Right forelimb (tissue), 1 donor: ENCODE measurements around the gene LIFR.
"Not testable (repeated sequence)": the region's sequence is repeated elsewhere in the genome, so short reads cannot be mapped to it uniquely, and the experiment has no call there.

ENCODE experiments used
- DNase-seq: peaks from one replicate; pipeline ENCODE4 v3.0.0-alpha.2; 2018

Gene LIFR

DNA sequence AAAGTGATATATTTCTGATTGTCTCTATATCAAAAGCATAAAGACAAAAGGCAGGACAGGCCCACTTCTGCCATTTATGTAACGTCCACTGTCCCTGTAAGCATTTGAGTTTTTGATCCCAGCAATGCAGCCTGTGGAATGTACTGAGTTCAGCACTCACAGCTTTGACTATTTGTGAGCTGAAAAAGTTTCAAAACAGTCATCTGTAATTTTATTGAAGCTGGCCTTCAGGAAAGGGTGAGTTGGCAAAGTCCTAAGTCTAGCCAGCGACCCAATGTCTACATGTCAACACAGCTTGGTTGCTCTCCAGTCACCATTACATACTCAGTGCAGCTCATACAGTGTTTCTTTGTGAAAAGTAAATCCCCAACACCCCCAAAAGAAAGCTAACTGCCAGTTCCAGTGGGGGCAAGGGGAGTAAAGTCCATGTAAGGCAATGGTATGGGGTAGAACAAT, 9.7 kb downstream of the LIFR start:
- DNase-seq: no peak

DNA sequence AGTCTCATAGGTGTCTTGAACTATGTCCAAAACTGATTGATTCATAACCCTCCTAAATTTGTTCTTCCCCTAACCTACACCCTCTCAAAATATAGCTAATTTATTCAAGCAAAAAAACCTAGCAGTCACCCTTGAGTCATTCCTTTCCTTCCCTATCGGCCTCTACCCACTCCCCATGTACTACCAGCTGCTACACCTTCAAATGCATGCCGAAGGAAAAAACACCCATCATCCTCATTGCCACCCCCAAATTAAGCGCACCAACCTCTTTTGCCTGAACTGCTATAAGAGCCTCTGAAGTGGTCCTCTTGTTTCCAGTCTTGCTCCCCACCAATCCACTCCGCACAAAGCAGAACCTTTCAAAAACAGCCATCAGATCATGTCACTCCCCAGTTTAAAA, 12.6 kb downstream of the LIFR start:
- no peak for DNase-seq

DNA sequence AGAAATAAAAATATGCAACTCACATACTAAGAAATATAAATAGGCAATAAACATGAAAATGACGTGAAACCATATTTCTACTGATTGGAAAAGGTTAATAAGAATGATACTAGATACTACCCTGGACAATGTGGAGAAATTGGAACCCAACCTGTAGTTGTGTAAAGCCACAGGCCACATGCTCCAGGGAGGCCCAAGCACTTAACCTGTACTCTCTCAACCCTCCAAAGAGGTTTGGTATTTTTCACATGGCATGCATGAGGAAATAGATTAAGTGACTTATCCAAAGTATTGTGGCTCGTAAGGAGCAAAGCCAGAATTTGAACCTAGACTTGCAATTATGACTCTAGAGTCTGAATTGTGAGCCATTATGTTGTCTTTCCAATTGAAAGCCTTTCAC, 13.4 kb downstream of the LIFR start:
- DNase-seq: no peak

DNA sequence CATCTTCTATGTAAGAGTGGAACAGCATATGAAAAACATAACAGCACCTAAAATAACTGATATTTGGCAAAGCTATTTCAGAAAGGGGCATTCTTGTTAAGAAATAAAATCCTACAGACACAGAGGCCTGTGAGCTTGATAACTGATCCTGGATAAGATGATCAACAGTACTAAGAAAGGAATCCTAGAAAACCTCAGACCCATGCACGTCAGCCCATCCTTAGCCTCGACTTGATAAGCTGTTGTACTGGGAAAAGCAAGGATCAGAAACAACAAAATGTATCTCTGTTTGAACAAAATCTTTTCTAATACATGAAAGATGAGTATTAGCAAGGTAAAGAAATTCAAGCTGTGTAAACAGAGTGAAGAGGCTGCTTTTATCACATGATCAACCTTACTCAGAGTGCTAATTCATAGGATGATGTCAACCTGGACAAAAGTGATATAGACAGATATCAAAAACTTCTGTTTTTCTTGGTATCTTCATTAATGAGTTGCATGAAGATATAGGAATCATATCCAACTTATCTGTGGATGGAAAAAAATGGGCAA, 15.2 kb downstream of the LIFR start:
- DNase-seq: no peak

DNA sequence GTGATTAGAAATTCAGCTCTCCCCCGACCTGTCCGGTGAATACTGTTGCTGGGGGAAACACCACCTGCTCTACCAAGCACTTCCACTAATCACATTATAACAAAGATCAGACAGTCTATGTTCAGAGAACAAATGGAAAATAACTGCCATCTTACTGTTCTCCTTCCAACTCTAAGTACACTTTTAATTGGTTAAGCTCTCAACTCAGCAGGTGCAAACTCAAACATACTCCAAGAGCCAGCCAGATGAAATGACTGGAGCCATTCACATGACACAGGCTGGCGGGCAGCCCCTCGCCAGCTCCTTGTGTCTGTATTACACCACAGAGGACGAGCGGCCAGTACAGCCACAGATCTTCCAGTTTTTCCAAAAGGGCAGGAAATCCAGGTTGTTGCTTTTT, 16.1 kb downstream of the LIFR start:
- no peak for DNase-seq

DNA sequence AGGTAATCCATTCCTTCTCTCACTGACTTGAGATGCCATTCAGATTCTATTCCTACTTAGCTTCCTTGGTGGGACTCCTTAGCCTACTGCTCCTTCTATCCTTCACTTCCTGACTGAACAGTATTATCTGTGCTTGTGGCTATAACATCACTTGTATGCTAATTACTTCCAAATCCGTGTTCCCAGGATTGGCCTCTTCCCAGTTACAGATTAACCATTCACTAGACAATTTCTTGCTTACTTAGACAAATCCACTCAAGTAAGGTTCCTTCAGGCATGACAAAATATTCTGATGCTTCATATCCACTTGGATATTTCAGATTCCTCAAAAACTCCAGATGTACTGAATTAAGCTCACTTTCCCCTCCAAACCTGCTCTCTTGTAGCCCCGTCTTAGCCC, 18.3 kb downstream of the LIFR start:
- DNase-seq: no peak

DNA sequence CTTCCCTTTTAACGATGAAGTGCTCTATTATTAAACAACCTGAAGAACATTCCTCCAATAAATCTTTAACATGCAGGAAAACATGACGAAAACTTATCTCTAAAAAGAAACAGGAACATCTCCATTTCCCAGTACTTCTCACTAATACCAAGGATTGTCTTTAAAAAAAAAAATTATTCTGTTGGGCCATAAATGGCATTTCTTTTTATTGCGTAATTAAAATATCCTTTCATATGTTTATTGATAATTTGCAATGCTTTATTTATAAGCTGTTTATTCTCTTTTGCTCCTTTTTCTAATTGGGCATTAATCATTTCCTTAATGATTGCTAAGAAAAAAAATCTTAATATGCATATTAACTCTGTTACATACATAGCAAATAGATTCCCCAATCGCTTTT, 18.9 kb downstream of the LIFR start:
- DNase-seq: no peak

DNA sequence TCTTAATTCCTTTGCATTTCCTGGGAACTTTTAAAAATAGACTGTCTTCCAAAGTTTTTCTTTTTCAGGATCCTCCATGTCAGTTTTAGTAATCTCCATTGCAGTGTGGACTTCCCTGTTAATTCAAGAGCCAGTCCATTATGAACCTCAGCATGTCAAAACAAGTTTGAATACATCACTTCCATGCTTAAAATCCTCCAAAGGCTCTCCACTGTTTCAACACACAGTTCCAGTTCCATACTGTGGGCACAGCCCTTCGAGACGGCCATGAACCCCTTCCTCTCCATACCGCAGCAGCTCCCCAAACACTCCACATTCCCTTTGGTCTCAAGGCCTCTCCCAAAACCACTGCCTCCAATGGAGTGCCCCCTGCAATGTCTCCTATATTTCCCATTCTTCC, 19.5 kb downstream of the LIFR start:
- DNase-seq: no peak

DNA sequence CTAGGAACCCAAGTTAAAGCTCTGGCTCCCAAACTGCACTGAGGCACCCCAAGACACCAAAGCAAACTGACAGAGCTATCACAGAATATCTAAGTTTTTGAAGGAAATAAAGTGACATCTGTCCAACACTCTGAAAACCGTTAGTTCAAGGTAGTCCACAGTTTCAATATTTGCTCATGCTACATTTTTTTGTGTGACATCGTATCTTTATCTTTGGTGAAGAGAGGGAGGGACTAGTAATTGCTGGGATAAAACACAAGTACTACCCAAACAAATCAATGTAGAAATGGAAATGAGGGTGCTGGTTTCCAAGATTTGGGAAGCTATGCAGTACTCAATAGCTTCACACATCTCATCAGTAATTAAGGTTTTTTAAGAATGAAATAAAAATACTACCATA, 20.6 kb downstream of the LIFR start:
- DNase-seq: no peak

DNA sequence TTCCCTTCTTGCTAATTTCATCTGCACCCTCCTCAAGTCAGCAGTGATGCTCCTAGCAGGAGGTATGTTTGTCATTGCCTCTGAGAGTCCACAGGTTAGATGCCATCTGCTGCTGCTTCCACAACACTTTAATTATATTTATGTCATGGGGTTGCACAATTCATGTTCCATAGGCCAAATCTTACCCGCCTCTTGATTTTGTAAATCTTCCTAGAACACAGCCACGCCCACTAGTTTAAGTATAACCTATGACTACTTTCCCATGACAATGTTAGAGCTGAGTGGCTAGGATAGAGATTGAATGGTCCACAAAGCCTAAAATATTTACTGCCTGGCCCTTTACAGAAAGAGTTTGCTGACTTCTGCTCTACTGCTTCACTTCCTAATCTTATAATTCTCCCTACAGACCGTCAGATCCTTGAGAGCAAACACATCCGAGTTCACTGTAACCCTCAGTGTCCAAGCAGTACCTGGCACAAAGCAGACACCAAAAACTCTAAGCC, 21.1 kb downstream of the LIFR start:
- DNase-seq: no peak

DNA sequence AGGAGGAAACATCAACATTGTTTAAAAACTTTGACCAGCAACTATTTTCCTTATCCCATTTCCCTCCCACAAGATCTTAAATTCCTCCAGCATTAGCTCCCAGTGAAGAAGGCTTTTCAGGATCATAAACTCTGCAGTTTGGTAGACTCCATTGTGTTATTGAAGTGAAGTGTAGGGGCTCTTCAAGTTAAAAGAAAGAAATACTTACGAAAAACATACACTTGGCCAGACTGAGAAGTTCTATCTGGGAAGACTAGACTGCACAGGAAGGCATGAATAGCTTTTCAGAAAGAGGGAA, 22.3 kb downstream of the LIFR start:
- DNase-seq: no peak

DNA sequence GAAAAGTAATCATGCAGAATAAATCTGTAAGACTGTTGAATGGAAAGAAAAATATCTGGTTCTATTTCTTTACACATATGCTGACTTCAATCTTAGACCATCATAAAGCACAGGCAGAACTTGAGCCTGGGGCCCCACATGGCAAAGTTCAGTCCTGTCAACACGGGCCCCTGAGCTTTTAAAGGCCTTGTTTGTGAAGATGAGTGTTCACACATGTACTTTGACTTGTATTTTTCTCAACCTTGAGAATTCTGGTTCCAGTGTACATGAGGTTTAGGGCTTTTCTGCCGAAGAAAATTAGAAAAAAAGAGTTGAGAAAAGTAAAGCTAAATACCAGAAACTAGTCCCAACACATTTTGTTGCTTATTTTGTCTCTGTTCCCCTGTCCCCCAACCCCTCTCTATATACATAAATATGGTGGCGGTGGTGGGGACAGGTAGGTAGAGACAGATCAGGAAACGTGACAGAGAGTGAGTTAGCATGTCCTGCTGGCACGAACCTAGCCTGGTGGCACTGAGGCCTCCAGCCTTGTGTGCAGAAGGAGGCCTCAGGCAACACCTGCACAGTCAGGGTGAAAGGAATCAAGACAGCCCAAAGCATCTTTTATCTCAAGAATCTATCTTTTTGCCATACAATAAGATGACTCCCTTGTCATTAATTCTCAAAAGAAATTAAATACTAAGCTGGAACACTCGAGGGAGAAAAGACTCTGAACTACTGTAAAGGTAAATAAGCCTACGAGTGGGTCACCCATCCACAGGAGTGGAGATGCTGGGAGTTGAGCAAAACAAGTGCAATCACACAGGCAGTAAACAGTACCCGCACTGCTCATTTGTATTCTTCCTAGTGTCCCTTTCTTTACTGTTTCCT, 22.9 kb downstream of the LIFR start:
- DNase-seq: no peak

DNA sequence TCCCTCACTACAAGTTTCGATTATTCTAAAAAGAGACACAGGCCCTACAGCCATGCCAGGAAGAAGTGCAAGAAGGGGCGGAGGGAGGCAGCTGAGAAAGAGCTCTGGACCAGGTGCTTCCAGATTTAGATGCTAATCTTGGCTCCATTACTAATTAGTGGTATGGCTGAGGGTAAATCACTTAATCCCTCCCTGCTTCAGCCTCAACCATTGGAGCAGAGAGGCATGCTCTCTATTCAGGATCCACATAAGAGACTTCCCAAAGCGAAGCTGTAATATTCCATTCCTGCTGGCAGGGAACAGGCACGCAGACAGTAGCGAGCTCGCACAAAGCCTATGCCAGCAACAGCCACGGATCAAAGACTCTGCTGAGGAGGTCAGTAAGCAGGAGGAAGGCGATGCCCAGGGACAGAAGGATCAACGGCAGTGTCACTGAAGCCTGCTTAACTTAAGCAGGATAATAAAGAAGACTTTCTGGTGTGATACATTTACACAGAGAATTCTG, 24.2 kb downstream of the LIFR start:
- no peak for DNase-seq

DNA sequence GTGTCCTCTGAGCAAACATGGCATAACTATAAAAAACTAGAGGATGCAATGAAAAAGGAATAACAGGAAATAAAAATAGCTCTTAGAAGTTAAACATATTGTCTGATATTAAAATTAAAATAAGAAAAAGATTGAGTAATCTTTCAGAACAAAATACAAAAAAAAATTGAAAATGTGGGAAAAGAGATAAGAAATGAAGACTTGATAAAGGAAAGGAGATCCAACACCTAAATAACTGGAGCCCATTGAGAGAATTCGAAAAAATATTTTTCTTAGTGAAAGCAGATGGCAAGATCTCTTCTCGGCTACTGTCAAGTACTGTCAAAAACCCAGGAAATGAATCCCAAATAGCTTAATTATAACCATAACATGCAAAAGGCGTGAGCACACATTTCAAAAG, 24.9 kb downstream of the LIFR start:
- no peak for DNase-seq

DNA sequence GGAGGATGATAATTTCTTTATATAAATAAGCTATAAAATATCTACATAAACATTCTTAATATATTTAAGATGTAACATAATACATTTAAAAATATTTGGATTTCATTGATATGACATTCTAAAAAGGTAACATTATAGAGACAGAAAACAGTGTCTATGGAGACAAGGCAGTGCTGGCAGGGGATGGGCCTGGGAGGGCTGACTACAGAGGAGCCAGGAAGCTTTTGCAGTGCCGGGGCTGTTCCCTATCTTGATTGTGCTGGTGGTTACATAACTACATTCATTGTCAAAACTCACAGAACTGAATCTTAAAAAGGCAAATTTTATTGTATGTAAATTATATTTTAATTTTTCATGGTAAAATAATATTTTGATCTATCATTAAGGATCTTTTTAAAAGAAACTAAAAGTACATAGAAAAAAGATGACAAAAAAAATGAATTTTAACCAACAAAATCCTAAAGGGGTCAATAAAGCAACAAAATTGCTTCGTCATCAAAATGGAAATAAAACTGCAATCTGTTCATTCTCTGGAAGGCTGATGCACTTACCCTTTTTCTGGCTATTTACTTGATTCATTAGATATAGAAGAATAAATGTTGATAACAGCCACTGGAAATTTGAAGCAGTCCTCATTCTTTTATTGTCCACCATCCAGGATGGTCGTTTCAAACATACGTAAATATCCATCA, 26.3 kb downstream of the LIFR start:
- no peak for DNase-seq

DNA sequence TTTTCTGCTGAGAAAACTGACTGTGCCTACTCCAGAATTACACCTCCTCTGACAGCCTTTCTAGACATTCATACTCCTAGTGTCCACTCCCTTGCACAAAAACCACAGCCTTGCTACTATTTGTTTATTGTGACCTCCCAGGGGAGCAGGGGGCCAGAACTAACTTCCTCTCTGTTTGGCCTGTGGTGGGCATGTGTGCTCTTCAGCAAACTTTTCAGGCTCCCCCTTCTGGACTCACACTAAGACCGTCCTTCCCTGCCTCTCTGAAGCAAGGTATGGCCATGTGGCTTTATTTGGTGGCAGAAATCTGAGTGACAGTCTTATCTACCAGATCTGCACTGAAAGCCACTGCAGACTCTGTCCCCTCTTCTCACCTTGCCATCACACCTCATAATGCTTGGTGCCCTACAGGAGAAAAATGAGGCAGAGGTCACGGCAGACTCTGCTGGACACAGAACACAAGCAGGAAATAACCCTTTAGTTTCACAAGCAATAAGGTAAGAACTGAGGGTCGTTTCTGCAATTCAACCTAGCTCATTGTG, 28.2 kb downstream of the LIFR start:
- DNase-seq: no peak

DNA sequence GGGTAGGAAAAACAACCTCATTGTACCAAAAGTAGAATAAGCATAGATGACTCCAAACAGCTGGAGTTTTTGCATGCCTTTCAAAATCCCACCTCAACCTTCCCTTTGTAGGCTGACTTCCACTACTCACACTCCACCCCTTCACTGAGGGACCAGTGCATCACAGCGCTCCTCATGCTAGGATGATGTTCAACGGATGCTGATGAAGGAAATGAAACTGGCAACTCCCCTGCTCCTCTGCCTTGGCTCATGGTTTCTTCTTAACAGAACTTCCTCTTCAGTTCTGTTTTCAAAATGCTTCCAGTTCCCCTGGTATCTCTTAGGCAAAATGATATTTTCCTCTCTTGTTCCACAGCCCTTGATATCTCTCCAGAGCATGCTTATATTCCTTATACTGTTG, 29.0 kb downstream of the LIFR start:
- no peak for DNase-seq

DNA sequence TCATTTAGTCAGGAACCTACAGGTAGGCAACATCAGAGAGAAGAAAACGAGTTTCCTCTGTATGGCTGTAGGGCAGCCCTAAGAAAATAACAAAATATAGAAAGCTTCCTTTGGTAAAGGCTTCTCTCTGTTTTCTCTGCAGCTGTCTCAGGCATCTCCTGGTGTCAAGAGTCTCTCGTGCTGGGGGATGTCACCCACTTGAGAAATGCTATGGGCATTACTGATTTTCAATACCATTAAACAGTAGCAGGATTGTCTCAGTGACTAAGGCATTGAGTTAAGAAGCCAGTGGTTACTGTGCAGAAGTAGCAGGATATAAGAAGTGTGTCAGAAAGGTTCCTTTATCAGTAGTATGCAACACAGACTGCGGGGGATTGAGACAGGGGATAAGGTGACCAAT, 32.4 kb downstream of the LIFR start:
- DNase-seq: no peak

DNA sequence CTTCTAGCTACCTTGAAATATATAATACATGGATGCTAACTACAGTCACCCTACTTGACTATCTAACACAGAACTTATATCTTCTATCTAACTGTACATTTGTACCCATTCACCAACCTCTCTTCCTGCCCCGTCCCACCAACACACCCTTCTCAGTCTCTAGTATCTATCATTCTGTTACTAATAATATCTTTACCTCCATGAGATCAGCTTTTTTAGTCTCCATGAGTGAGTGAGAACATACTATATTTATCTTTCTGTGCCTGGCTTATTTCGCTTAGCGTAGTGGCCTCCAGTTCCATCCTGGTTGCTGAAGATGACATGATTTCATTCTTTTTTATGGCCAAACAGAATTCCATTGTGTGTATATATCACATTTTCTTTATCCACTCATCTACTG, 37.0 kb downstream of the LIFR start:
- DNase-seq: no peak

DNA sequence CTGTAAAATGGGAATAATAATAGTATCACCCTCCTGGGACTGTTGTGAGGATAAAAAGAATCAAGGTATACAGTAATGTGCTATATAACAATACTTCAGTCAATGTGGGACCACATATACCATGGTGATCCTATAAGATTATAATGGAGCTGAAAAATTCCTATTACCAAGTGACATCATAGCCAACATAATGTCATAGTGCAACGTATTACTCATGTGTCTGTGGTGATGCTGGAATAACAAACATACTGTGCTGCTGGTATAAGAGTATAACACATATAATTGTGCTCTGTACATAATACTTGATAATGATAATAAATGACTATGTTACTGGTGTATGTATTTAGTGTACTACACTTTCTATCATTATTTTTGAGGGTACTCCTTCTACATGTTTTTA, 38.1 kb downstream of the LIFR start:
- no peak for DNase-seq

DNA sequence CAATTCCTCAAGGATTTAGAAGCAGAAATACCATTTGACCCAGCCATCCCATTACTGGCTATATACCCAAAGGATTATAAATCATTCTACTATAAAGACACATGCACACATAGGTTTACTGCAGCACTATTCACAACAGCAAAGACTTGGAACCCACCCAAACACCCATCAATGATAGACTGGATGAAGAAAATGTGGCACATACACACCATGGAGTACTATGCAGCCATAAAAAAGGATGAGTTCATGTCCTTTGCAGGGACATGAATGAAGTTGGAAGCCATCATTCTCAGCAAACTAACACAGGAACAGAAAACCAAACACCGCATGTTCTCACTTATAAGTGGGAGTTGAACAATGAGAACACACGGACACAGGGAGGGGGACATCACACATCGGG, 39.8 kb downstream of the LIFR start:
- not testable (repeated sequence) for DNase-seq

DNA sequence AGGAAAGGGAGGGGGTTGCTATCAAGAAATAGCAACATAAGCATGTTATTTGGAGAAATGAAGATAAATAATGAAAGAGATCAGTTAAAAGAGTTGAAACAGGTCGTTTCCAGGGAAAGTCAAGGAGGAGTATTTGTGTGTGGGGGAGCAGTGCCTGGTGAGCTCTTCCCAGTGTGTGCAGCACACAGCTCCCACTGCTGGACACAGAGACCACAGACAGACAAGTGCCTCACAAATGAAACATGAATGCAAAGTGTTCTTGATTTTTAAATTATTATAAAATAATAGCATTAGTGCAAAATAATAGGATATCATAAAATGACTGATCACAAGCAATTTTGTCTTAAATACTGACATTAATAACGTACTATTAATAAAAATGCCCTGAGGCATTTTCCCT, 40.8 kb downstream of the LIFR start:
- no peak for DNase-seq

DNA sequence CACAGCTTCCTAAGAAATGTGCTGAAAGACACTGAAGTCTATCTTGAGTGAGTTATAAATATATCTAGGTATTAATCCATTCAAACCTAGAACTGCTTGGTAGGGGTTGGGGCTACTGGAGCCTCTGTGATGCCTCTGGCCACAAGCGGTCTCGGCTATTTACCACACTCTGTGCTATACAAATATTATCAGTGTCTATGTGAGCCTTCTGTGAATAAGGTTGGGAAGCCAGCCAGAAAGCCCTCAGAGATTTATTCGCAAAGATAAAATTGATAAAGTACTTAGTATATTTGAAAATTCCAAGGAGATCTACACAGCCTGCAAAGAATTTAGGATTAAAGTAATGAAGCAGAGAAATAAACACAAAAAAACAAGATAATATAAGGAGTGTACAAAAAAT, 41.4 kb downstream of the LIFR start:
- no peak for DNase-seq

DNA sequence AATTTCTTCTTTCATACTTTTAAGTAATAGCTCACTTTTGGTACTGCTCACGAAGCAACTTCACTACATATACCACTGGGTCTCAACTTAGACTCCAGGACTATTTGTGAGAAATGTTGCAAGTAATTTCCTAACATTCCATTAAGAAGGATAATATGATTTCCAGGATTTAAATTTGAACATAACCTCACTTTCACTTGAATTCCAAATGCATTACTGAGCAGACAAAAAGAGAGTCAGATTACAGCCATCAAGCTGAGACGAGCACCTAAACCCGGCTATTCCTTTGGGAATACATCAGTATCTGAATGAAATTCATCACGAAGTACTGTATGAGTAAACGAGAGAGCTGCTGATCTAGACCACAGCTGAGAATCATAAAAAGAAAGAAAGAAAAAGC, 47.3 kb downstream of the LIFR start:
- DNase-seq: no peak
